NCI-H526 (cell line): ENCODE measurements around the gene DMTF1.

Source experiments
- DNase-seq, 2 experiments: peaks; one replicate each; lab custom pipeline; 2025; lab: John Stamatoyannopoulos, UW

Gene DMTF1

GRCh38 chr7:87146740-87147386 is 5.4 kb upstream of the DMTF1 start:
- no peak for DNase-seq

- no peak for DNase-seq
Measured at GRCh38 chr7:87147500-87147899, 4.8 kb upstream of the DMTF1 start.

- DNase-seq, result peak in 1 of 2 experiments; percentile 48
Measured at GRCh38 chr7:87148332-87148955, 3.8 kb upstream of the DMTF1 start.

DNA sequence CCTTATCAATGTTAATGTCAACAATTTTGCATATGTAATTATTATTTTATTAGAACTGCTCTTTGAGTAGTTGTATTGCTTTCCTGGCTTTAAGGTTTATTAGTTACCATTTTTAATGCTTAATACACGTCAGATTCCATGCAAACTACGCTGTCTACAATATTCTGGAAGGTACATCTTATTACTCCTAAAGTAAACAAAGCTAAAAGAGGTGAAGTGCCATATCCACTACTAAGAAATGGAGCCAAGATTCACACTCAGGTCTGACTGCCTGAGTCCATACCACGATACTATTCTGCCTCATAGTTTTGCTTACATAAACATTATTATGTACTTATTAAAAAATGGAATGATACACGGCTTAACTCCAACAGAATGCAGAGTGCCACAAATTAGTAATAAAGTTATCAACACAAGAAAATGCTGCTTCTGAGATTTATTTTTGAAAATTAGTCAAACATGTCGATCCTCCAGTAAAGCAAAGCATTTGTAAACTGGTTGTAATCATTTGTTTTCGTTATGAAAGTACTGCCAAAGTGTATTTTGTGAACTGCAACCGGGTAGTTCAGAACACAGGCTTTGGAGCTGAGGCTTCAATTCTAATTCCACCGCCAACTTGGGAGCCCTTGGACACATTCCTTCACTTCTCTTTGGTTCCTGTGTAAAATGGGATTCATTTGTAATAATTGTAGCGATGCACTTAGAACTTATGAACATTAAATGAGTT is 1.1 kb upstream of the DMTF1 start:
- peak; percentile 37 to 54 for DNase-seq

GRCh38 chr7:87151729-87152111 is 533 bp upstream of the DMTF1 start:
- DNase-seq, result no peak

GRCh38 chr7:87152897-87153641 is 816 bp downstream of the DMTF1 start:
- peak; percentile 52 to 58 for DNase-seq

DNA sequence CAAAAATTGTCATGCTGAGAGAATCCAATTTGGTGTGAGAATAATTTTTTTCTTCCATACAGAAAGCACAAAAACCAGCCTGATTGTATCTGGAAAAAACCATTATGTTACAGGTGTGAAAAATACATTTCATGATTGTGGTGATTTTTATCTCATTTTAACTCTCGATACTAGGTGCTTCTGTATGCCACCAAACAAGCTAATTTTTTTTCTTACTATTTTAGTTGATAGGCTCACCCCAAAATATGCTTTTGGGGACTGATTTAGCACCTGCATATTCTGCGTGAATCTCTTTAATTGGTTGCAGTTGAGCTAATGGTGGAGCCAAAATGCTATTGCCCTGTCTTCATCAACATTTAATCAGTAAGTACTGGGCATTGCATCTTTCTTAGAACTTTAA is 1.9 kb downstream of the DMTF1 start:
- no peak for DNase-seq

DNA sequence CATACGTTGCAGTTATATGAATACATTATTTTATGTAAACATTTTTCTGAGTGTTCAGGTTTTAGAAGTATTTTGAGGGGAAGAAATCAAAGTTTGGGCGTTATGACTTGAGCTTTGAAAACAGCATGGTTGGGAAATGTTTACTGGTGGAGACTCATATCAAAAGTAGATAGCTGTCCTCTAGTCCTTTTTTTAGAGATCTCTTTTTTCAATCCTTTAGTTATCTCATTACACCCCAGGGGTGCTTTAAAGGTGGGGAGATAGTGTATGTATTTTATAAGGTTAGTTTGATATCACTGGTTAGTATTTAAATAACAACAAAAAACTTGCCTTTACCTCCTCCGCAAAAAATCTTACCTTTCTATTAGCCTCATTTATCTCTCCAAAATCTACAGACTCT is 2.3 kb downstream of the DMTF1 start:
- DNase-seq, result no peak

GRCh38 chr7:87155788-87156187 is 3.5 kb downstream of the DMTF1 start:
- no peak for DNase-seq

- DNase-seq, result no peak
Measured at GRCh38 chr7:87156709-87157108, 4.5 kb downstream of the DMTF1 start.

- no peak for DNase-seq
Measured at GRCh38 chr7:87159538-87159937, 7.3 kb downstream of the DMTF1 start.

- DNase-seq, result no peak
Measured at GRCh38 chr7:87164433-87164832, 12.2 kb downstream of the DMTF1 start.

GRCh38 chr7:87170828-87171227 is 18.6 kb downstream of the DMTF1 start:
- DNase-seq, result no peak

- DNase-seq, result no peak
Measured at GRCh38 chr7:87171282-87171934, 19.2 kb downstream of the DMTF1 start.

DNA sequence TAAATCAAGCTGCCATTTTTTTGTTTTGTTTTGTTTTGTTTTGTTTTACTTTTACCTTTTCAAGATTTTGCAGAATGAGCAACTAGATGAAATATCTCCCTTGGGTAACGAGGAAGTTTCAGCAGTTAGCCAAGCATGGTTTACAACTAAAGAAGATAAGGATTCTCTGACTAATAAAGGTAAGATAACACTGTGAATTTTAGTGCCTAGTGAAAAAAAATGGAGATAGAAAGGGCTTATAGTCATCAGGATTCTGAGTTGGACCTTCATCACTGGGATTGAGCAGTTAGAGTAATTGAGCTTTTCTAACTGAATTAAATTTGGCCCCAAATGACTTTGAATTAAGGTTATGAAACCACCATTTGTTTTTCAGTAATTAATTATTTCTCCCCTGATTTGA is 21.2 kb downstream of the DMTF1 start:
- DNase-seq, result no peak

DNA sequence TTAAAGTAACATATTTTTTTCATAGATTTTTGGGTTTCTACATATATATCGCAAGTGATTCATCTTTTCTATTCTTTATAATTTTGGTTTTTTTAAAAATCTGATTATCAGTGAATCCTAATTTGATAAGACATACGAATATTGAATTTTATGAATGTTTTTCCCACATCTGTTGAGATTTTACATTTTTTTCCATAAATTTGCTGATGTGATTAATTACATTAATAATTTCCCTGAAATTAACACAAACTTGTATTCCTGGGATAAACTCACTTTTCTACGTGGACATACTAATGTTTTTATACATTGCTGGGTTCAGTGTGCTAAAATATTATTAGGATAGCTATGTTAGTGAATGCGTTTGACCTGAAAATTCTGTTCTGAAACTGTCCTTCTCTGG is 26.1 kb downstream of the DMTF1 start:
- DNase-seq, result no peak

GRCh38 chr7:87179180-87179579 is 26.9 kb downstream of the DMTF1 start:
- no peak for DNase-seq

DNA sequence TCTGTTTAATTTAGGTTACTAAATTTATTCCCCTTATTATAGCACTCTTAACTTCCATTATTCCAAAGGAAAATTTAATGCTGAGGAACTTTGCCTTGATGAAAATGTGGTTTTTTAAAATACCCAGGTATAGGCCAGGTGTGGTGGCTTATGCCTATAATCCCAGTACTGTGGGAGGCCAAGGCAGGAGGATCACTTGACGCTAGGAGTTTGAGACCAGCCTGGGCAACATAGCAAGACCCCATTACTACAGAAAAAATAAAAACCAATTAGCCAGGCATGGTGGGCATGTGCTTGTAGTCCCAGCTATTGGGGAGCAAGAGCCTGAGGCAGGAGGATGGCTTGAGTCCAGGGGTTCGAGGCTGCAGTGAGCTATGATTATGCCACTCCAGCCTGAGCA is 34.9 kb downstream of the DMTF1 start:
- DNase-seq, result no peak

GRCh38 chr7:87188930-87189329 is 36.7 kb downstream of the DMTF1 start:
- no peak for DNase-seq

DNA sequence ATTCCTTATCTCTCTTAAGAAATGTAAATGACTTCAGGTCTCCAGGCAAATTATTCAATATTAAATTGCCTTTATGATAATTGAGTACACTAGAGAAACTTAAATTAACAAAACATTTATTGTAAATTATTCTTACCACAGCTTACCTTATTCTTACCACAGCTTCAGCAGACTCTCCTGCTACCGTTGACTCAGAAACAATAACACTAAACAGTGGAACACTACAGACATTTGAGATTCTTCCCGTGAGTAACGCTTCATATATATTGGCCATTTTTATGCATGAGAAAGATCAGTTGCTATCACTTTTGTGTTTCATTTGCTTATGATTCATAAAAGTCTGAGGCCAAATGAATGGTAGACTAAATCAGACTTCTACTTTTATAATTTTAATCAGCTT is 38.5 kb downstream of the DMTF1 start:
- no peak for DNase-seq

DNA sequence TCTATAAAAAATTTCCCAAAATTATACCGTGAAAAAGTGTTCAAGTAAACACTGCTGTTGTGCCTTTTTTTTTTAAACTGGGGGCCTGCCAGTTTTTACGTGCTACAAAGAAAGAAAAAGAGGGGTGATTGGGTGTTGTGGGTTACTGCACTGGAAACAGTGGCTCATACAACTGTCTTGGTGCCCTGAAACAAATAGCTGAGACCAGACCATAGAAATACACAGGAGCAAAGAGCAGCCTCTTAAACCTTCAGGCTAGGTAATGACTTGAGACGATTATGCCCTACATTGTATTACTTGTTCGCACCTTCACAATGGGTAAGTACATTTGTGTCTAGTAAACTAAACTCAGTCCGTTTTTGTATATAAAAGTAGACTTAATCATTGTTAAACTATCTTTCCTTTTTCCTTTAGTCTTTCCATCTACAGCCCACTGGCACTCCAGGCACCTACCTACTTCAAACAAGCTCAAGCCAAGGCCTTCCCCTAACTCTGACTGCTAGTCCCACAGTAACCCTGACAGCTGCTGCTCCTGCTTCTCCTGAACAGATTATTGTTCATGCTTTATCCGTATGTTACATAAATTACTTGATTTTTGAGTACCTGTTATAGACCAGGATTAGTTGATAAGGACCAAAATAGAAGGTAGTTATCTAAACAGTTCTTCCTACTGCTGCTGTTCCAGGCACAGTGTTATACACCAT is 40.7 kb downstream of the DMTF1 start:
- DNase-seq, result no peak

DNA sequence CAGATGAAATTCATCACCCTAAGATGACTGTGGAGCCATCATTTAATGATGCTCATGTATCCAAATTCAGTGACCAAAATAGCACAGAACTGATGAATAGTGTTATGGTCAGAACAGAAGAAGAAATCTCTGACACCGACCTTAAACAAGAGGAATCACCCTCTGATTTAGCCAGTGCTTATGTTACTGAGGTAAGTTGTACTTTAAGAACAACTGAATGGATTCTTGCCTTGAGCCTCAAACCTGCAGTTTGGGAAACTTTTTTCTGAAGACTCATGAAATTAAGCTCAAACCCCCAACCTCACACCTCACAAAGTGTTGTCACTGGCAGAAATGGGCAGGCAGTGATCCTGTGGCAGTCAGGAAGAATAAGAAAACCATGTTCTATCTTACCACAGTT is 41.7 kb downstream of the DMTF1 start:
- no peak for DNase-seq
